Activated naive CD8-positive, alpha-beta T cell treated with anti-CD3 and anti-CD28 coated beads, Interleukin-2, amount 10 ng/mL, durations not matched to agents 7 days and 5 days (primary cell): Measurements from ENCODE around the gene ZNF593OS. TPM values are rescaled to one million over a fixed set of nuclear protein-coding genes. Genes with fewer than 3 reads are reported as not detected.

Experiments used
- ATAC-seq: fragments of 150-1000 bp; cut with Tn5 transposase; one replicate; pipeline ENCODE4 v1.10.0; 2021; ENCODE audit warnings: low read depth, moderate library complexity
- POLR2A ChIA-PET: fragments of 350-600 bp; sonication (Branson Sonifier 250); formaldehyde crosslinking; loops from one replicate; lab custom pipeline; 2021; ENCODE audit warnings: antibody characterized with exemption; lab: Charles Lee
- DNase-seq: peaks from one replicate; pipeline ENCODE4 v3.0.0; 2021
- H3K27ac Mint-ChIP-seq: one replicate; pipeline ENCODE4 v1.8.0; 2022; ENCODE audit warnings: mild to moderate bottlenecking, mixed read lengths
- H3K27me3 Mint-ChIP-seq: one replicate; pipeline ENCODE4 v1.8.0; 2022; ENCODE audit warnings: mild to moderate bottlenecking, moderate library complexity, mixed read lengths
- H3K36me3 Mint-ChIP-seq: one replicate; pipeline ENCODE4 v1.8.0; 2021; ENCODE audit warnings: mild to moderate bottlenecking, mixed read lengths
- H3K4me1 Mint-ChIP-seq: one replicate; pipeline ENCODE4 v1.8.0; 2021; ENCODE audit warnings: mixed read lengths
- H3K4me3 Mint-ChIP-seq: one replicate; pipeline ENCODE4 v1.8.0; 2022; ENCODE audit warnings: mild to moderate bottlenecking, moderate library complexity, mixed read lengths
- H3K9me3 Mint-ChIP-seq: one replicate; pipeline ENCODE4 v1.8.0; 2021; ENCODE audit warnings: mixed read lengths
- total RNA-seq, 2 experiments: library from RNA; stranded (reverse); gene quantifications; one replicate each; pipeline ENCODE4 v1.2.3, GENCODE V29; 2021

ZNF593OS gene
- total RNA-seq, 2 experiments from 2014 or later: not detected

- ATAC-seq (no peak), DNase-seq (no peak)
- Mint-ChIP-seq H3K36me3 (no peaks in the 10 kb centered on the region), H3K4me3 (no peak overlapping the region), H3K9me3 (no peaks in the 10 kb centered on the region), H3K27me3 (peaks cover 6% of the 10 kb centered on the region), H3K4me1 (peaks cover 23% of the 10 kb centered on the region), H3K27ac (no peak overlapping the region)
- POLR2A ChIA-PET: no interaction called here
These were observed 24.2 kb upstream of the ZNF593OS start for GRCh38 chr1:26195805-26196204.

GRCh38 chr1:26191739-26192138 lies 20.1 kb upstream of the ZNF593OS start:
- peaks cover 2% of the 10 kb centered on the region for H3K27me3 Mint-ChIP-seq
- POLR2A ChIA-PET: interaction anchor here (0.6 to 1.7 kb wide), 7 partner anchors 10 to 300 kb away, joined by 3 to 5 read pairs (median 3); partner anchors contain the start of genes CEP85 and ZNF593
- DNase-seq (no peak), ATAC-seq (peak; percentile 83)
- peak overlapping the region; percentile 76 for H3K27ac Mint-ChIP-seq
- H3K9me3 Mint-ChIP-seq: no peaks in the 10 kb centered on the region
- H3K4me3 Mint-ChIP-seq: peak overlapping the region; percentile 37
- no peaks in the 10 kb centered on the region for H3K36me3 Mint-ChIP-seq
- peaks cover 25% of the 10 kb centered on the region for H3K4me1 Mint-ChIP-seq

DNA sequence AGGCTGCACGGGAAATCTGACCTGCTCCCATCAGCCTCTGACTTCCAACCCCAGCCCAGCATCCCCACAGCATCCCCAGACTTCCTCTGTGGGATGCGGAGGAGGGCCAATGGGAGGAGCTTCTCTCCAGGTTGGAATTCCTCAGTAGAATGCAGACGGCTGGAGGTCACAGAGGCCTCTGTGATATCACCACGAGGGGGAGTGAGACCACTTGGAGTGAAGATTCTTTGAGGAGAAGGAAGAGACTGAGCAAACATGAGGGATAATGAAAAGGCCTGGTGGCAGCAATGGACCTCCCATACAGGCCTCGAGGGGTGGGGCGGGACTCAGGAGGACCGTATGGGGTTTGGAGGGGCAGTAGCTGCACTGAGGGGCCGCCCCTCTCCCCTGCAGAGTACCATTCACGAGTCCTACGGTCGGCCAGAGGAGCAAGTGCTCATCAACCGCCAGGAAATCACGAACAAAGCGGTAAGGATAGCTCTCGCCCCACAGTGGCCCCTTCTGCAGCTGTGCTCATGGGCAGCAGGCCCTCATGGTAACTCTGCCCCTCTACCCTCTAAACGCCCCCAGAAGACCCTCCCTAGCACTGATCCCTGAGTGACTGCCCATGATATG lies 18.8 kb upstream of the ZNF593OS start, which contains the start of gene CATSPER4:
Gene CATSPER4, plus strand, starts transcription at position 230 of the 615 bp plus-strand sequence. Its CDS starts 26 bp downstream, at position 256.
- peak within 1 kb of the TSS; percentile 76 for H3K27ac Mint-ChIP-seq
- no peak for ATAC-seq
- POLR2A ChIA-PET: interaction anchor here (1.2 kb wide), 1 partner anchor 98 kb away, joined by 3 read pairs; no protein-coding TSS in a partner anchor
- H3K4me3 Mint-ChIP-seq: peak within 1 kb of the TSS; percentile 37
- peaks cover 25% of the 10 kb centered on the region for H3K4me1 Mint-ChIP-seq
- H3K36me3 Mint-ChIP-seq: no peaks in the 10 kb centered on the region
- H3K27me3 Mint-ChIP-seq: peaks cover 2% of the 10 kb centered on the region
- no peaks in the 10 kb centered on the region for H3K9me3 Mint-ChIP-seq
- no peak for DNase-seq

DNA sequence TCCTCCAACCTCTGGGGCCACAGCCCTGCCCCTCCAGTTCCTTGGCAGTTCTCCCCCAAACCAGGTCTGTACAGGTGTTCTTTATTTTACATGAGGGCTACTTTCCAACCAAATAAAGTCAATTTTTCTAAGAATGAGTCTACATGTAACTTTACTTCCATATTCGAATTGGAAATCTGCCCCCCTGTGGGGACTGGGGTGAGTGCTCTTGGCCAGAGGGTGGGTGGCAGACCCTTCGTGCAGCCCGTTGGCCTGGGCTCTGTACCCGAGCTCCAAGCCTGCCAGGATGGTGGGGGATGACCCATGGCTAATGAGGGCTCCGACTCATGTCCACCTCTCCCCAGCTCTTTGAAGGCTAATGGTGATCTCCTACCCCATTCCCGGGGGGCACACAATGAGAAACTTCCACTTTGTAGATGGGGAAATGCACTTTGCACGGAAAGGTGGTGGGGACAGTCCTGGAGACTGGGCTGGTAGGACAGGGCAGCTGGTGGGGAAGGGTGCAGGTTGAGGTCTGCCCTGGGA lies 18.2 kb upstream of the ZNF593OS start:
- POLR2A ChIA-PET: no interaction called here
- Mint-ChIP-seq H3K27ac (peak overlapping the region; percentile 18), H3K4me1 (peaks cover 25% of the 10 kb centered on the region), H3K4me3 (no peak overlapping the region), H3K27me3 (no peaks in the 10 kb centered on the region), H3K36me3 (no peaks in the 10 kb centered on the region), H3K9me3 (no peaks in the 10 kb centered on the region)
- DNase-seq (no peak), ATAC-seq (no peak)

DNA sequence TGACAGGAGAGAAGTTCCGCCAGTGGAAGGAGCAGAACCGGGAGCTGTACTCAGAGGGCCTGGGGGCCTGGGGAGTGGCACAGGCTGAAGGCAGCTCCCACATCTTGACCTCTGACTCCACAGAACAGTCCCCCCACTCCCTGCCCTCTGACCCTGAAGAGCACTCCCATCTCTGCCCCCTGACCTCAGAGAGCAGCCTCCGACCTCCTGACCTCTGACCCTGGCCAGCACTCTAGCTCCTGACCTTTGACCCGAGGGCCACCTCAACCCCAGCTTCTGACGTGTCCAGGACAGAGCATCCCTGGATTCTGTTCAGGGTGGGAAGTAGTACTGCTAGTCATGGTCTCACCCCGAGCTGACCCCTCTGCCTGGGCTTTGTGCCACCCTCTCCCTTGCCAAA lies 17.7 kb upstream of the ZNF593OS start:
- H3K9me3 Mint-ChIP-seq: no peaks in the 10 kb centered on the region

GRCh38 chr1:26188477-26188876 lies 16.8 kb upstream of the ZNF593OS start:
- ATAC-seq (no peak), DNase-seq (no peak)
- no peak overlapping the region for H3K27ac Mint-ChIP-seq
- no peaks in the 10 kb centered on the region for H3K9me3 Mint-ChIP-seq
- H3K27me3 Mint-ChIP-seq: no peaks in the 10 kb centered on the region
- POLR2A ChIA-PET: no interaction called here
- H3K36me3 Mint-ChIP-seq: no peaks in the 10 kb centered on the region
- H3K4me3 Mint-ChIP-seq: no peak overlapping the region
- peaks cover 17% of the 10 kb centered on the region for H3K4me1 Mint-ChIP-seq

More for the DNA sequence above, 17.7 kb upstream of the ZNF593OS start:
- POLR2A ChIA-PET: no interaction called here
- peak overlapping the region; percentile 18 for H3K27ac Mint-ChIP-seq
- ATAC-seq (no peak), DNase-seq (no peak)
- H3K27me3 Mint-ChIP-seq: no peaks in the 10 kb centered on the region
- no peak overlapping the region for H3K4me3 Mint-ChIP-seq
- no peaks in the 10 kb centered on the region for H3K36me3 Mint-ChIP-seq
- peaks cover 24% of the 10 kb centered on the region for H3K4me1 Mint-ChIP-seq

DNA sequence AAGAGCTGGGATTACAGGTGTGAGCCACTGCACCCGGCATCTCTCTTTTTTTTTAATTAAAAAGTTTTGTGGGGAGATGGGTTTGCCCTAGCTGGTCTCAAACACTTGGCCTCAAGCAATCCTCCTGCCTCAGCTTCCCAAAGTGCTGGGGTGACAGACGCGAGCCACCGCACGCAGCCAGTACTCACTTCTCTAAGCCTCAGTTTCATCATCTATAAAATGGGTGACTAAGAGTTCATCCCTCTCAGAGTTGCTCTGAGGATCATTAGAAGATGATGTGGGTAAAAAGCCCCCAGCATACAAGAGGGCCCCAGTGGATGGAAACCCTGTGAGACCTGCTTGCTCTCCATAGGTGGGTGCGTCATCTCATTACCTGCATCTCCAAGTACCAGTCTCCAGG lies 16.2 kb upstream of the ZNF593OS start:
- ATAC-seq: no peak
- no peaks in the 10 kb centered on the region for H3K36me3 Mint-ChIP-seq
- H3K4me3 Mint-ChIP-seq: no peak overlapping the region
- H3K27me3 Mint-ChIP-seq: no peaks in the 10 kb centered on the region
- no peaks in the 10 kb centered on the region for H3K9me3 Mint-ChIP-seq
- no peak overlapping the region for H3K27ac Mint-ChIP-seq
- POLR2A ChIA-PET: no interaction called here
- H3K4me1 Mint-ChIP-seq: peaks cover 12% of the 10 kb centered on the region
- no peak for DNase-seq

GRCh38 chr1:26184883-26185282 lies 13.3 kb upstream of the ZNF593OS start:
- ATAC-seq: no peak
- POLR2A ChIA-PET: no interaction called here
- H3K27ac Mint-ChIP-seq: no peak overlapping the region

GRCh38 chr1:26184086-26184485 lies 12.5 kb upstream of the ZNF593OS start:
- DNase-seq (no peak), ATAC-seq (no peak)
- no peak overlapping the region for H3K4me3 Mint-ChIP-seq
- H3K27ac Mint-ChIP-seq: no peak overlapping the region
- H3K9me3 Mint-ChIP-seq: no peaks in the 10 kb centered on the region
- POLR2A ChIA-PET: interaction anchor here (0.6 kb wide), 1 partner anchor 60 kb away, joined by 3 read pairs; no protein-coding TSS in a partner anchor
- H3K27me3 Mint-ChIP-seq: no peaks in the 10 kb centered on the region
- no peaks in the 10 kb centered on the region for H3K36me3 Mint-ChIP-seq
- H3K4me1 Mint-ChIP-seq: no peaks in the 10 kb centered on the region

More at GRCh38 chr1:26184883-26185282, 13.3 kb upstream of the ZNF593OS start:
- no peaks in the 10 kb centered on the region for H3K9me3 Mint-ChIP-seq
- H3K4me3 Mint-ChIP-seq: no peak overlapping the region
- no peaks in the 10 kb centered on the region for H3K4me1 Mint-ChIP-seq
- no peaks in the 10 kb centered on the region for H3K27me3 Mint-ChIP-seq
- DNase-seq: no peak
- no peaks in the 10 kb centered on the region for H3K36me3 Mint-ChIP-seq

DNA sequence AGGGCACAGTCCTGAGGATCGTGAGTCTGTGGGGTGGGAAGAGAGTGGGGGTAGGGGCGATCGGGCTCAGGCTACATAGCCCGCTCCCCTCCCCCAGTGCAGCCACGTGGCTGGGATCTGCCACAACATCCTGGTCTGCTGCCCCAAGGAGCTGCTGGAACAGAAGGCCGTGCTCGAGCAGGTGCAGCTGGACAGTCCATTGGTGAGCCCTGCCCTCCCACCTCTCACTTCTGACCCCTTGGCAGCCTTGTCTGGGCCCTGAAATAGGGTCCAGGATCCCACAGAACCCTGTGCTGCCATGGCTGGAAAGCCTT lies 10.7 kb upstream of the ZNF593OS start:
- H3K4me1 Mint-ChIP-seq: no peaks in the 10 kb centered on the region
- no peaks in the 10 kb centered on the region for H3K9me3 Mint-ChIP-seq
- H3K27ac Mint-ChIP-seq: no peak overlapping the region
- H3K4me3 Mint-ChIP-seq: no peak overlapping the region
- POLR2A ChIA-PET: no interaction called here
- DNase-seq: no peak
- ATAC-seq: no peak
- H3K27me3 Mint-ChIP-seq: no peaks in the 10 kb centered on the region
- H3K36me3 Mint-ChIP-seq: no peaks in the 10 kb centered on the region

DNA sequence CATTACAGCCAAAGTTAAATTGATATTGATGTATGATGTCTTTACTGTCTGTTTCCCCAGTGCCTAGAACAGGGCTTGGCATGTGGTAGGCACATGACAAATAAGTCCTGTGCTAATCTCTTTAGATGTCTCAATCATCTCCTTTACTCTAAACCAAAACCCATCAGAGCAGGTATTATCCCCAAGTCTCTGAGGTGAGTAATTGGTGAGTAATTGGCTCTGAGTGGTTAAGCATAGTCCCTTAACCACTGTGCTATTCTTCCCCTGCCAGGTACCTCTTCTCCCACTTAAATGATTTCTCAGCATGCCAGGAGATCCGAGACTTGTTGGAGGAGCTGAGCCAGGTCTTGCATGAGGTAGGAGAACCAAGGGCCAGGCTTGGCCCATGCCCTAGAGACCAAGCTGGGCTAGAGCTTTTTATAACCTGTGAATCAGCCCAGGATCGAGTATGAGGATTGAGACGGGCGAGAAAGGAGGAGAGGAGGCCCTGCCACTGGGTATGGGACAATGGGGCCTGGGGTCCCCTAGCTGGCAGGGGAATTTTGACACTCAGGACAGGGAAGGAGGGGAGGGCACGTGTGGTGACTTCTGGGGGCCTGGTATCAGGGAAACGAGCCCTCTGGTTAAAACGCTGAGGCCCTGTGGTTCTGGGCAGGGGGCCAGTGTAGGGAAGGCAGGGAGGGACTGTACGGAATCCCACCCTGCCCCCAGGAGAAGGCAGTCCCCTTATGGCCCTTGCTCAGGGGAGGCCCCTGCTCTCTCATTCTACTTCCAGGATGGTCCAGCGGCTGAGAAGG lies 10.2 kb upstream of the ZNF593OS start:
- H3K36me3 Mint-ChIP-seq: no peaks in the 10 kb centered on the region
- no peaks in the 10 kb centered on the region for H3K4me1 Mint-ChIP-seq
- no peaks in the 10 kb centered on the region for H3K27me3 Mint-ChIP-seq
- POLR2A ChIA-PET: interaction anchor here (0.6 kb wide), 1 partner anchor 12 kb away, joined by 3 read pairs; the partner anchor contains the start of gene ZNF593
- no peak for DNase-seq
- no peak overlapping the region for H3K4me3 Mint-ChIP-seq
- H3K27ac Mint-ChIP-seq: no peak overlapping the region
- H3K9me3 Mint-ChIP-seq: no peaks in the 10 kb centered on the region
- no peak for ATAC-seq

GRCh38 chr1:26180010-26180506 lies 8.4 kb upstream of the ZNF593OS start:
- Mint-ChIP-seq H3K36me3 (no peaks in the 10 kb centered on the region), H3K4me1 (no peaks in the 10 kb centered on the region), H3K9me3 (no peaks in the 10 kb centered on the region), H3K27ac (no peak overlapping the region), H3K27me3 (no peaks in the 10 kb centered on the region), H3K4me3 (no peak overlapping the region)
- POLR2A ChIA-PET: no interaction called here
- no peak for DNase-seq
- no peak for ATAC-seq

GRCh38 chr1:26177182-26177684 lies 5.6 kb upstream of the ZNF593OS start, which contains the start of gene CNKSR1:
TSS of gene CNKSR1 (plus strand) at chr1:26177491. CDS start at chr1:26177548, 57 bp downstream.
- POLR2A ChIA-PET: interaction anchor here (1.2 kb wide), 1 partner anchor 66 kb away, joined by 3 read pairs; the partner anchor contains the start of gene PDIK1L
- H3K4me3 Mint-ChIP-seq: peak within 1 kb of the TSS; percentile 79
- H3K36me3 Mint-ChIP-seq: no peaks in the 10 kb centered on the region
- H3K4me1 Mint-ChIP-seq: no peaks in the 10 kb centered on the region
- H3K9me3 Mint-ChIP-seq: no peaks in the 10 kb centered on the region
- ATAC-seq (peak; percentile 69), DNase-seq (no peak)
- no peak within 1 kb of the TSS for H3K27ac Mint-ChIP-seq
- no peaks in the 10 kb centered on the region for H3K27me3 Mint-ChIP-seq
